Stimulated activated CD8-positive, alpha-beta memory T cell treated with anti-CD3 and anti-CD28 coated beads, Interleukin-7, amount 100 ng/mL, for 48 hours (primary cell): ENCODE results near the gene SRGAP3.

Source experiments
- DNase-seq, 2 donors: peaks; one replicate each; pipeline ENCODE4 v3.0.0-alpha.2; 2020; ENCODE audit warnings: low read depth in 1 of 2; ENCODE audit errors: extremely low read depth in 1 of 2

The SRGAP3 gene

GRCh38 chr3:8979262-8979661, 270.2 kb downstream of the SRGAP3 start:
- DNase-seq, result no peak

- no peak for DNase-seq
Observed at GRCh38 chr3:8978551-8978950, 270.9 kb downstream of the SRGAP3 start.

- DNase-seq, result no peak
Observed at GRCh38 chr3:8976540-8977182, 272.8 kb downstream of the SRGAP3 start.

- DNase-seq, result no peak
Observed at GRCh38 chr3:8975081-8976020, 274.1 kb downstream of the SRGAP3 start.

GRCh38 chr3:8974458-8974857, 275.0 kb downstream of the SRGAP3 start:
- DNase-seq, result no peak

GRCh38 chr3:8972639-8973038, 276.8 kb downstream of the SRGAP3 start:
- no peak for DNase-seq

GRCh38 chr3:8970971-8971589, 278.4 kb downstream of the SRGAP3 start:
- peak; percentile 19 to 21 for DNase-seq

- DNase-seq, result no peak
Observed at GRCh38 chr3:8969241-8969640, 280.2 kb downstream of the SRGAP3 start.

- no peak for DNase-seq
Observed at GRCh38 chr3:8968375-8968882, 281.0 kb downstream of the SRGAP3 start.

GRCh38 chr3:8967553-8967952, 281.9 kb downstream of the SRGAP3 start:
- DNase-seq, result no peak

GRCh38 chr3:8966820-8967348, 282.6 kb downstream of the SRGAP3 start:
- no peak for DNase-seq

GRCh38 chr3:8966150-8966819, 283.2 kb downstream of the SRGAP3 start:
- DNase-seq, result no peak

- DNase-seq, result no peak
Observed at GRCh38 chr3:8964436-8965370, 284.7 kb downstream of the SRGAP3 start.

- DNase-seq, result peak; percentile 81 to 83
Observed at GRCh38 chr3:8963137-8963853, 286.2 kb downstream of the SRGAP3 start, which contains the start of gene RAD18. Gene RAD18, minus strand, starts transcription at chr3:8963472. Its CDS starts 87 bp downstream, at chr3:8963385.

- DNase-seq, result no peak
Observed at GRCh38 chr3:8962226-8962861, 287.1 kb downstream of the SRGAP3 start.

- no peak for DNase-seq
Observed at GRCh38 chr3:8959668-8960067, 289.8 kb downstream of the SRGAP3 start.

- no peak for DNase-seq
Observed at GRCh38 chr3:8954938-8955763, 294.3 kb downstream of the SRGAP3 start.
